ENCODE results near the gene PTPN4.

Gene PTPN4

DNA sequence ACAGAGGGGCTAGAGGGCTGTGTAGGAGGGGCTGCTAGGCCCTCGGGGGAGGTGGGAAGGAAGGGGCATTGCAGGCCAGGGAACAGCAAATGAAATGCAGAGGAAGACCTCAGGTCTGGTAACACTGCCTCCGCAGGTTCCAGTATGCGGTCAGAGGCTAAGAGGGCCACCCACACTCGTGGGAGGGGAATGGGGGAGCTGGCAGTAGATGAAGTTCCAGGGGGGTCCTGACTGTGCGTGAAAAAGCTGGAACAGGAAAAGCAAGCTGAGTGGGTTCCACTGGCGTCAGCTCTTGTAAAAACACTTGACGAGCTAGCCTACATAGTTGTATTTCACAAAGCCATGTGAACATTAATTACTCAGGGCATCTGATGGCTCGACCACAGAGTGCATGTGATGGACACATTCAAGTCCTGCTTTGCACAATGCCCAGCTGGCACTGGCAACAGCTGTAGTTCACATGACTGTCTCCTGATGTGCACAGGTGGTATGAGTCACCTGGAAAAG, 29.0 kb upstream of the PTPN4 start:
- TF ChIP-seq CTCF (IDR thresholded peaks at IDR 0.05; ENCODE audit: insufficient read depth, low read depth, low read length, missing control alignments): no peak
- DNase-seq (ENCODE audit: low read depth): peak; percentile 78
- H3K4me3 ChIP-seq (ENCODE audit: low read length): no peak overlapping the region

GRCh38 chr2:119731983-119732382, 27.7 kb upstream of the PTPN4 start:
- no peak for TF ChIP-seq CTCF (IDR thresholded peaks at IDR 0.05; ENCODE audit: insufficient read depth, low read depth, low read length, missing control alignments)
- H3K4me3 ChIP-seq (ENCODE audit: low read length): no peak overlapping the region
- DNase-seq (ENCODE audit: low read depth): no peak

DNA sequence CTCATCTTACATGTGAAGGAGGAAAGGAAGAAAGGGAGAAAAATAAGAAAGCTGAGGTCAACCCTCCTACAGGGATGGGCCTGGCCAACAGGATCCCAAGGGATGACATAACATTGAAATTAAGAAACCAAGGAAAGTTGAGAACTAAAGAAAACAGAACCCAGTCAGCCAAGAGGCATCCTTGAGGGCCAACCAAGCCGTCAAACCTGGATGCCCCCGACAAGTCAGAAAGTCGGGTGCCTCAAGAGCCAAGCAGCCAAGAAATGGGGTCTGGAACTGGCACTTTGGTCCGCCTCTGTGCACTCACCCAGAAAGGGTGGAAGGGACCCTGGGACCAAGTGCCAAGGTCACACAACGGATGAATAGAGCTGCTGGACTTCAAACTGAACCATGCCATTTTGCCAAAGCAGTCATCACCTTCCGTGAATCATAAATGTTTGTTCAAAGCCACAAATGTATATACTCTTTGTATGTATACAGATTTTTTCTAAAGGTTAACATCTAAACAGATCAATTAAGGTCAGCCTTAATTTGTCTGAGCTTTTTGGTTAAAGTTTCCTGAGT, 27.0 kb upstream of the PTPN4 start:
- TF ChIP-seq CTCF (IDR thresholded peaks at IDR 0.05; ENCODE audit: insufficient read depth, low read depth, low read length, missing control alignments): no peak
- no peak overlapping the region for H3K4me3 ChIP-seq (ENCODE audit: low read length)
- no peak for DNase-seq (ENCODE audit: low read depth)

GRCh38 chr2:119734047-119734446, 25.7 kb upstream of the PTPN4 start:
- no peak for TF ChIP-seq CTCF (IDR thresholded peaks at IDR 0.05; ENCODE audit: insufficient read depth, low read depth, low read length, missing control alignments)
- H3K4me3 ChIP-seq (ENCODE audit: low read length): no peak overlapping the region
- no peak for DNase-seq (ENCODE audit: low read depth)

DNA sequence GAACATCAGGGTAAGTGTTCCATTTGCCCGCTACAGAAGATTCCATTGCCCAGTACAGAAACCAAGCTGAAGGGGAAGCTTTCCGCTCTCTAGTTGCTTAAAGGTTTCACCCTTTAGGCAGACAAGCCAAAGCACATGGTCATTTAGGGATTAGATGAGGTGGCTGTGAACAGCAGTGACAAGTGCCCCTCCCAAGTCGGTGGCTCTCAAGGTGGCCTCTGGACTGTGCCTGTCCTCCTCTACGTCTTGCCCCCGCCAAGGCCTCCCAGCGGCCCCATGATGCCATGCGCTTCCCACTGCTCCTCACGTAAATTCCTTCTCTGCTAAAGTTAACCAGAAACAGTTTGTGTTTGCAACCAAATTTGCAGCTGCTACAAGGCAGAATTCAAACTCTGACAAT, 24.2 kb upstream of the PTPN4 start:
- DNase-seq (ENCODE audit: low read depth): no peak
- no peak overlapping the region for H3K4me3 ChIP-seq (ENCODE audit: low read length)
- no peak for TF ChIP-seq CTCF (IDR thresholded peaks at IDR 0.05; ENCODE audit: insufficient read depth, low read depth, low read length, missing control alignments)

- H3K4me3 ChIP-seq (ENCODE audit: low read length): no peak overlapping the region
- no peak for DNase-seq (ENCODE audit: low read depth)
- no peak for TF ChIP-seq CTCF (IDR thresholded peaks at IDR 0.05; ENCODE audit: insufficient read depth, low read depth, low read length, missing control alignments)
Observed at GRCh38 chr2:119736021-119736420, 23.7 kb upstream of the PTPN4 start.

DNA sequence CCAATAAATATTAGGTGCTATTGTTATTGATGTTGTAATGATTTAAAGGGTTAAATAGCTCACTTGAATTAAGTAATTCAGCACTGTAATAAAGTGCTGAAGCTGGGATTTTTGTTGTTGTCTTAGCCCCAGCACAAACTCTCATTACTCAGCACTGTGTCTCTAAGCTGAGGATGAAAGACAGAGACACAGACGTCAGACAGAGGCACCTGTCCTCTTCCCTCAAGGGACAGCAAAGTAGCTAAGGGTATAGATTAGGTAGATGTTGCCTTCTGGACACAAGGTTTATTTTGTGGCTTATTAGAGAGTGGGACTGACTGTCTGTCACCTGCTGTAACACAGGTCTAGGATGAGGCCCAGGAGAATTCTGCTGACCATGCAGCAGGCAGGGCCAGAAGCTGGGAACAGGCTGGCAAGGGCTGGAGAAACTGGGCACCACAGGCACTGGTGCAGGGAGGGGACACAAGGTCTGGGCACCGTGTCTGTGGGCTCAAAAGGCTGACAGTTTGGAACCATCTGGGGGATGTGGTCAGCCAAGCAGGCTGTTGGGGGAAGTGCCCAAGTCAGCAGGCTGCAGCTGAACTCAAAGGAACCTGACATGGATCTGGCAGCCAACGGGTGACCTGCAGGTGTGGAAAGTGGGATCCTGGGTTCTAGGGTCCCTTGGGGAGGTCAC, 20.0 kb upstream of the PTPN4 start:
- no peak for DNase-seq (ENCODE audit: low read depth)
- no peak overlapping the region for H3K4me3 ChIP-seq (ENCODE audit: low read length)
- TF ChIP-seq CTCF (IDR thresholded peaks at IDR 0.05; ENCODE audit: insufficient read depth, low read depth, low read length, missing control alignments): no peak

Measured in epithelial cell of esophagus (primary cell).